Trophoblast cell (in vitro differentiated cells and primary cell): Measurements from ENCODE around the gene NSD1.

Experiments
- DNase-seq, 2 donors: peaks; one replicate each; pipeline ENCODE4 v3.0.0-alpha.2; 2016
- H2AFZ ChIP-seq: 2 replicates; pipeline ENCODE4 v1.6.1; 2013; ENCODE audit warnings: low read length, moderate library complexity, mild to moderate bottlenecking; ENCODE audit not compliant: insufficient read depth, poor library complexity
- H2AK5ac ChIP-seq: 2 replicates; pipeline ENCODE4 v1.6.1; 2013; ENCODE audit warnings: mild to moderate bottlenecking, low read length
- H2BK120ac ChIP-seq: 2 replicates; pipeline ENCODE4 v1.6.1; 2013; ENCODE audit warnings: low read length, mild to moderate bottlenecking, moderate library complexity; ENCODE audit not compliant: insufficient read depth, poor library complexity
- H2BK12ac ChIP-seq: 2 replicates; pipeline ENCODE4 v1.6.1; 2013; ENCODE audit warnings: mild to moderate bottlenecking, low read length, moderate library complexity
- H2BK5ac ChIP-seq: 2 replicates; pipeline ENCODE4 v1.6.1; 2013; ENCODE audit warnings: low read length, low read depth, moderate library complexity, mild to moderate bottlenecking; ENCODE audit not compliant: poor library complexity
- H3K14ac ChIP-seq: 2 replicates; pipeline ENCODE4 v1.6.1; 2013; ENCODE audit warnings: mild to moderate bottlenecking, low read length
- H3K18ac ChIP-seq: 2 replicates; pipeline ENCODE4 v1.6.1; 2013; ENCODE audit warnings: mild to moderate bottlenecking, low read length
- H3K23ac ChIP-seq: 2 replicates; pipeline ENCODE4 v1.6.1; 2013; ENCODE audit warnings: low read length
- H3K27ac ChIP-seq: 2 replicates; pipeline ENCODE4 v1.5.1; 2013; ENCODE audit warnings: low read depth, mild to moderate bottlenecking, inconsistent platforms, low read length, moderate library complexity
- H3K27me3 ChIP-seq: 2 replicates; pipeline ENCODE4 v1.6.1; 2013; ENCODE audit warnings: inconsistent platforms, mild to moderate bottlenecking, low read length, moderate library complexity; ENCODE audit not compliant: insufficient read depth
- H3K36me3 ChIP-seq, 2 experiments: 1 replicate in 1 of 2; 2 replicates in 1 of 2; pipeline ENCODE4 v1.6.1; 2013; ENCODE audit warnings: low read length in 2 of 2, mild to moderate bottlenecking in 2 of 2, moderate library complexity in 1 of 2; ENCODE audit not compliant: insufficient read depth in 2 of 2, control insufficient read depth in 1 of 2
- H3K4ac ChIP-seq: 2 replicates; pipeline ENCODE4 v1.6.1; 2013; ENCODE audit warnings: low read depth, mild to moderate bottlenecking, low read length, moderate library complexity
- H3K4me1 ChIP-seq, 2 experiments: 1 replicate in 1 of 2; 2 replicates in 1 of 2; pipeline ENCODE4 v1.6.1; 2013; ENCODE audit warnings: low read length in 2 of 2, mild to moderate bottlenecking in 2 of 2, moderate library complexity in 1 of 2; ENCODE audit not compliant: insufficient read depth in 2 of 2, control insufficient read depth in 1 of 2
- H3K4me2 ChIP-seq: 2 replicates; pipeline ENCODE4 v1.6.1; 2013; ENCODE audit warnings: inconsistent platforms, mild to moderate bottlenecking, low read length, moderate library complexity
- H3K4me3 ChIP-seq: 2 replicates; pipeline ENCODE4 v1.5.1; 2013; ENCODE audit warnings: mild to moderate bottlenecking, low read depth, low read length, inconsistent platforms
- H3K79me1 ChIP-seq: one replicate; pipeline ENCODE4 v1.6.1; 2013; ENCODE audit warnings: low read length
- H3K79me2 ChIP-seq: 2 replicates; pipeline ENCODE4 v1.6.1; 2013; ENCODE audit warnings: low read length, mild to moderate bottlenecking; ENCODE audit not compliant: control insufficient read depth, insufficient read depth, poor library complexity
- H3K9ac ChIP-seq: 2 replicates; pipeline ENCODE4 v1.6.1; 2013; ENCODE audit warnings: mild to moderate bottlenecking, low read length
- H3K9me3 ChIP-seq: 2 replicates; pipeline ENCODE4 v1.6.1; 2013; ENCODE audit warnings: low read depth, mild to moderate bottlenecking, control low read depth, inconsistent platforms, low read length; ENCODE audit not compliant: insufficient read depth
- H4K12ac ChIP-seq: 2 replicates; pipeline ENCODE4 v1.6.1; 2013; ENCODE audit warnings: low read depth, mild to moderate bottlenecking, low read length, moderate library complexity
- H4K8ac ChIP-seq: 2 replicates; pipeline ENCODE4 v1.6.1; 2013; ENCODE audit warnings: low read depth, mild to moderate bottlenecking, low read length, moderate library complexity
- H4K91ac ChIP-seq: one replicate; pipeline ENCODE4 v1.6.1; 2013; ENCODE audit warnings: low read depth, mild to moderate bottlenecking, low read length, moderate library complexity
- WGBS: extraction: QIAGEN DNeasy Blood & Tissue Kit; methylation state at CpG from one replicate; pipeline ENCODE4 v1.1.7; 2013; ENCODE audit warnings: missing lambda C conversion rate; ENCODE audit not compliant: insufficient read length, insufficient coverage; ENCODE audit errors: extremely low coverage; 5-methylcytosine and 5-hydroxymethylcytosine counted together

The NSD1 gene

GRCh38 chr5:177131019-177131320, 2.6 kb upstream of the NSD1 start:
- DNase-seq, result no peak
- peaks cover 30% of the 10 kb centered on the region for H3K79me2 ChIP-seq
- no CpG with 5 or more reads among the region's 2 CpGs for WGBS

GRCh38 chr5:177131352-177132135, 2.0 kb upstream of the NSD1 start:
- H3K4me1 ChIP-seq, result peaks cover 18 to 24% of the 10 kb centered on the region in 2 experiments
- no CpG with 5 or more reads among the region's 31 CpGs for WGBS
- peak overlapping the region; percentile 78 for H3K4me3 ChIP-seq
- H3K4me2 ChIP-seq, result peak overlapping the region; percentile 95
- peaks cover 2% of the 10 kb centered on the region for H3K9me3 ChIP-seq
- H3K4ac ChIP-seq, result peak overlapping the region; percentile 56
- DNase-seq, result peak in 1 of 2 donors; percentile 30
- peak overlapping the region; percentile 86 for H3K14ac ChIP-seq
- H4K91ac ChIP-seq, result peak overlapping the region; percentile 90
- H2BK120ac ChIP-seq, result peak overlapping the region; percentile 44
- H2BK5ac ChIP-seq, result peak overlapping the region; percentile 42
- H3K79me2 ChIP-seq, result peaks cover 30% of the 10 kb centered on the region
- H2AK5ac ChIP-seq, result peak overlapping the region; percentile 38
- peak overlapping the region; percentile 12 for H3K18ac ChIP-seq
- H3K79me1 ChIP-seq, result peaks cover 25% of the 10 kb centered on the region
- peak overlapping the region; percentile 92 for H4K12ac ChIP-seq
- H3K27me3 ChIP-seq, result no peaks in the 10 kb centered on the region
- no peak overlapping the region for H3K23ac ChIP-seq
- H3K36me3 ChIP-seq, result peaks cover 2 to 8% of the 10 kb centered on the region in 2 experiments
- H4K8ac ChIP-seq, result peak overlapping the region; percentile 94
- peak overlapping the region; percentile 53 for H2BK12ac ChIP-seq
- no peak overlapping the region for H3K27ac ChIP-seq
- peak overlapping the region; percentile 38 for H3K9ac ChIP-seq
- peak overlapping the region; percentile 75 for H2AFZ ChIP-seq

More at GRCh38 chr5:177131019-177131320, 2.6 kb upstream of the NSD1 start:
- H4K12ac ChIP-seq, result no peak overlapping the region
- no peak overlapping the region for H4K91ac ChIP-seq
- H3K9ac ChIP-seq, result no peak overlapping the region
- H3K27me3 ChIP-seq, result no peaks in the 10 kb centered on the region
- H3K27ac ChIP-seq, result no peak overlapping the region
- H2BK12ac ChIP-seq, result no peak overlapping the region
- no peak overlapping the region for H3K14ac ChIP-seq
- peaks cover 2 to 8% of the 10 kb centered on the region in 2 experiments for H3K36me3 ChIP-seq
- H3K9me3 ChIP-seq, result peaks cover 2% of the 10 kb centered on the region
- H2BK120ac ChIP-seq, result no peak overlapping the region
- no peak overlapping the region for H3K18ac ChIP-seq
- H2AK5ac ChIP-seq, result no peak overlapping the region
- no peak overlapping the region for H3K4me3 ChIP-seq
- H2AFZ ChIP-seq, result no peak overlapping the region
- no peak overlapping the region for H2BK5ac ChIP-seq
- no peak overlapping the region for H3K23ac ChIP-seq
- H3K4me2 ChIP-seq, result no peak overlapping the region
- peaks cover 25% of the 10 kb centered on the region for H3K79me1 ChIP-seq
- H3K4ac ChIP-seq, result no peak overlapping the region
- H4K8ac ChIP-seq, result no peak overlapping the region
- H3K4me1 ChIP-seq, result peaks cover 18 to 24% of the 10 kb centered on the region in 2 experiments

- Histone ChIP-seq H3K27me3 (no peaks in the 10 kb centered on the region), H4K12ac (peak overlapping the region; percentile 92), H4K91ac (peak overlapping the region; percentile 90), H2AFZ (peak overlapping the region; percentile 92), H3K4me3 (peak overlapping the region; percentile 78), H4K8ac (peak overlapping the region; percentile 94), H3K14ac (peak overlapping the region; percentile 86), H3K4ac (peak overlapping the region; percentile 56), H3K9ac (peak overlapping the region; percentile 72), H2BK12ac (peak overlapping the region; percentile 53), H3K4me2 (peak overlapping the region; percentile 95), H2AK5ac (peak overlapping the region; percentile 96), H2BK120ac (peak overlapping the region; percentile 96), H2BK5ac (peak overlapping the region; percentile 83), H3K79me1 (peaks cover 25% of the 10 kb centered on the region), H3K9me3 (peaks cover 2% of the 10 kb centered on the region), H3K18ac (peak overlapping the region; percentile 70), H3K4me1 (peaks cover 18 to 24% of the 10 kb centered on the region in 2 experiments), H3K23ac (no peak overlapping the region), H3K36me3 (peaks cover 2 to 8% of the 10 kb centered on the region in 2 experiments), H3K79me2 (peaks cover 30% of the 10 kb centered on the region), H3K27ac (peak overlapping the region; percentile 89)
- DNase-seq, result peak in 1 of 2 donors; percentile 46
- no CpG with 5 or more reads among the region's 100 CpGs for WGBS
Measured at GRCh38 chr5:177132136-177133095, 1.2 kb upstream of the NSD1 start.
